ENCODE measurements around the gene SLC7A6OS. TPM values are rescaled to one million over a fixed set of nuclear protein-coding genes. Genes with fewer than 3 reads are reported as not detected.

Gene SLC7A6OS
- total and polyA plus RNA-seq, 10 of the 15 experiments (the other 5 are each of a cell fraction or from before 2014, with no cell fraction given) = 2.9 to 27.4 (median 16.9) TPM

DNA sequence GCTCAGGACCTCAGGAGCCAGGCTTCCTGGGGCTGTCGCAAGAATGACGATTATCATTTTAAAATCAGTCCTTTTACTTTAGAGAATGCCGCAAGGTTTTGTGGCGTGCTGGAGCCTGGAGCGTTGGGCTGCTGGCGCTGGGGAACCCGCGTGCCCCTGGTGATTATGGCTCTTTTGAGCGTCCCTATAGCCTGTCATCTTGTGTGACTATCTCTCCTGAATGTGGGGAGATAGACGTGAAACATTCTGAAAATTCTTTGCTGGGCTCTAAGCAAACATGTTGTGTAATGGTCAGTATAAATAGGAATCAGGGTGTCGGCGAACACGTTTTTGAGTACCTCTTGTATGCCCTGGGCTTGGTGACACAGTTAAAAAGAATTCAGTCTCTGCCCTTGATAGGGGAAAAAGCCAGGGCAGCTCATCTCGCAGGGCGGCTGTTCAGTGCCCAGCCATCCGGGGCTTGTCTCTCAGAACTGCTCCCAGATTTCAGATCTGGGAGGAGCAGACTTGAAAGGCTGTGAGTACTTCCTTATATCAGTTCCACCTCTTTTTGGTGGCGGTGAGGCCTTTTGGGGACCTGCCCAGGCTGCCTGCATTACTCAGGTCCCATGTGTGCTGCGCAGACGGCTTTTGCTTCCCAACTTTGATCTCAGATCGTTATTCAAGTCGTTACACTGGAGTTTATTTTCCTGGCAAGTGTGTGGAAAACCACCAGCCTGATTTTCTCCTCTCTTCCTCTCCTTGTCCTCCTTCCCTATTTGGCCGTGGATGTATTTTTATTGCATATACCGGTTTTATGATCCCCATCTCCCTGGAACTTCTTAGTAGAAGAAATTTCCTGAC is 45.4 kb downstream of the SLC7A6OS start (continued):
- no peak for TF ChIP-seq MEF2A (IDR thresholded peaks at IDR 0.05; ENCODE audit: insufficient read depth, low read depth, low read length)
- TF ChIP-seq, protein P1, sequence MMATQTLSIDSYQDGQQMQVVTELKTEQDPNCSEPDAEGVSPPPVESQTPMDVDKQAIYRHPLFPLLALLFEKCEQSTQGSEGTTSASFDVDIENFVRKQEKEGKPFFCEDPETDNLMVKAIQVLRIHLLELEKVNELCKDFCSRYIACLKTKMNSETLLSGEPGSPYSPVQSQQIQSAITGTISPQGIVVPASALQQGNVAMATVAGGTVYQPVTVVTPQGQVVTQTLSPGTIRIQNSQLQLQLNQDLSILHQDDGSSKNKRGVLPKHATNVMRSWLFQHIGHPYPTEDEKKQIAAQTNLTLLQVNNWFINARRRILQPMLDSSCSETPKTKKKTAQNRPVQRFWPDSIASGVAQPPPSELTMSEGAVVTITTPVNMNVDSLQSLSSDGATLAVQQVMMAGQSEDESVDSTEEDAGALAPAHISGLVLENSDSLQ (IDR thresholded peaks at IDR 0.05) = 0 out of 2 replicates have a peak, but pooled peaks have one; percentile 3
- TF ChIP-seq SRF (IDR thresholded peaks at IDR 0.05; ENCODE audit: low read depth in 2 of 2, low read length in 2 of 2) = no peak
- peak; percentile 67 for TF ChIP-seq POLR2AphosphoS5 (IDR thresholded peaks at IDR 0.05; ENCODE audit: low read length)

DNA sequence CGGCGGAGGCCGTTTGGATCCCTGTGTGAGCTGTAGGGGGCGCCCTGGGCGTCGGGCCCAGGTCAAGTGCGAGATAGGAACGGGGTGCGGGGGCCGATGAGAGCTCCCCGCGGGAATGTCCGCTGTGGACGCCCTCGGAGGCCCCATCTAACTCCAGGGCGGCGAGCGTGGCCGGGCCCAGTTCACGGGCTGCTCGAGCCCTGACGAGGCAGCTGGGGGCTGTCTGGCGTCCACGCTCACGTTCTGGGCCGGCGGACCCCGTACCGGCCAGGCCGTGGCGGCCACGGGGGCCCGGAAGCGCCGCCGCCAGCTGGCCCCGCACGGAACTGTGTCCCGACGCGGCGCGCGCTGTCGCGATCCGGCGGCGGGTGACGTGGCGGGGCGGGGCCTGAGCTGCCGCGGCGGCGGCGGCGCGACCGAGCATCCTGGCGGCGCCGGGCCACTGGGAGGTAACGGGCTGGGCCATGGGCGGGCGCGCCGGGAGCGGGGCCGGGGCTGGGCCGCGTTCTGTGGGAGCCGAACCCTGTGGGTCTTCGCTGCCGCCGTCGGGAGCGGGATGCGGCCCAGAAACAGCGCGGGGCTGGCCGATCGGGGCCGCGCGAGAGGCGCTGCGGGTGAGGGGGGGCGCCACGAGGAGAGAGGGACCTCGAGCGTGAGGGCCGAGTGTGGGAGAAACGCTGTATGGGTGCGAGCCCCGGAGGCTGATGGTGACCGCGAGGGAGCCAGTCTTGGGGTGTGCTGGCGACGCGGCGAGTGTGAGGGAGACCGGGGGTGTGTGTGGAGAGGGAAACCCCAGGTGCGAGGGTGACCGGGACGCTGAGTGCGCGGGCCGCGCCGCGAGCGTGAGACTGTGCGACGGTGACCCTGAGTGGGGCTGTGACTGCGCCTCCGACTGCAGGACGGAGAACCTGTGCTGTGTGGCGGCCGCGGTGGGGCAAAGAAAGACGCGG is 46.3 kb downstream of the SLC7A6OS start, which contains the start of gene SLC7A6:
Gene SLC7A6, plus strand, starts transcription at position 399 of the 950 bp plus-strand sequence. CDS start 10,201 bp downstream, outside the sequence.
- SMC1A ChIA-PET (ENCODE audit: uncharacterized antibody, unreplicated experiment) = interaction anchor here (0.8 to 18.5 kb wide), 17 partner anchors 14 to 206 kb away, joined by 3 to 253 read pairs (median 4); partner anchors contain the start of genes PRMT7 and SLC7A6OS
- intact Hi-C loops (cut with micrococcal nuclease; ENCODE audit: unreplicated experiment) = loop anchor here (1.0 to 5.0 kb wide), 3 partner anchors 25 to 248 kb away; partner anchors contain the start of genes PRMT7 and SLC7A6OS
- peaks cover 18% of the 10 kb centered on the region for H3K4me1 ChIP-seq (ENCODE audit: control insufficient read depth, insufficient read depth, low read length)
- H4K20me1 ChIP-seq (ENCODE audit: control insufficient read depth, insufficient read depth) = no peaks in the 10 kb centered on the region
- FAIRE-seq = no peak
- POLR2A ChIA-PET = interaction anchor here (0.5 to 4.7 kb wide), 16 partner anchors 8 to 405 kb away, joined by 3 to 58 read pairs (median 6); partner anchors contain the start of genes PRMT7 and SLC7A6OS
- H3K9ac ChIP-seq (ENCODE audit: control insufficient read depth, insufficient read depth, low read length) = peak within 1 kb of the TSS; percentile 87
- peak within 1 kb of the TSS; percentile 85 for H3K27ac ChIP-seq (ENCODE audit: control insufficient read depth, insufficient read depth)
- no peaks in the 10 kb centered on the region for H3K27me3 ChIP-seq (replicated peaks in 1 of 2; ENCODE audit: control insufficient read depth in 2 of 2, insufficient read depth in 2 of 2, low read length in 1 of 2)
- H3K4me2 ChIP-seq (ENCODE audit: control insufficient read depth, insufficient read depth) = peak within 1 kb of the TSS; percentile 82
- H3K36me3 ChIP-seq (ENCODE audit: control insufficient read depth in 2 of 2, insufficient read depth in 2 of 2, low read length in 1 of 2) = peaks cover 4 to 6% of the 10 kb centered on the region in 2 experiments; a peak in 3 of 4 replicates
- RAD21 ChIA-PET (ENCODE audit: unreplicated experiment) = interaction anchor here (0.7 to 10.2 kb wide), 19 partner anchors 8 to 153 kb away, joined by 3 to 399 read pairs (median 4); partner anchors contain the start of genes PRMT7 and SLC7A6OS
- ATAC-seq = peak; percentile 71
- WGBS (ENCODE audit: insufficient coverage, insufficient replicate concordance, low lambda C conversion rate, missing lambda C conversion rate) = under 1% methylated on average over 114 of the region's 123 CpGs
- H3K4me3 ChIP-seq = peak within 1 kb of the TSS; percentile 87
- TSS peak; percentile 62 for BruUV-seq (replicated peaks)
- CTCF ChIA-PET = interaction anchor here (0.6 to 9.0 kb wide), 26 partner anchors 8 to 531 kb away, joined by 3 to 747 read pairs (median 8); partner anchors contain the start of genes PLA2G15, PRMT7 and SLC7A6OS
- in situ Hi-C loops (cut with MboI) = no loop called here
- peaks cover 58% of the 10 kb centered on the region for H3K79me2 ChIP-seq (ENCODE audit: control insufficient read depth, insufficient read depth, low read length)
- no peaks in the 10 kb centered on the region for H3K9me3 ChIP-seq (replicated peaks; ENCODE audit: control insufficient read depth, insufficient read depth, low read length)
- DNase-seq (ENCODE audit: low read depth, low spot score) = no peak
- peak within 1 kb of the TSS; percentile 94 for H2AFZ ChIP-seq (ENCODE audit: control insufficient read depth, low read depth, low read length)
- TF ChIP-seq POLR2AphosphoS5 (IDR thresholded peaks at IDR 0.05; ENCODE audit: low read length) (no peak), IKZF2 (IDR thresholded peaks at IDR 0.05) (peak; percentile 43 to 51; a peak in 2 of 4 replicates), CREB1 (IDR thresholded peaks at IDR 0.05; ENCODE audit: low read depth) (peak; percentile 45; the same call in 1 of the 2 replicates), HDAC2 (IDR thresholded peaks at IDR 0.05) (no peak), NFIC (IDR thresholded peaks at IDR 0.05; ENCODE audit: low read depth, low read length) (no peak), LARP7 (IDR thresholded peaks at IDR 0.05) (peak; percentile 92), SMAD1 (IDR thresholded peaks at IDR 0.05; ENCODE audit: low read depth, partially characterized antibody) (no peak), NBN (IDR thresholded peaks at IDR 0.05) (peak; percentile 20), SREBF2 (IDR thresholded peaks at IDR 0.05; ENCODE audit: low read length) (no peak), RAD21 (IDR thresholded peaks at IDR 0.05; ENCODE audit: insufficient read depth, low read depth, low read length) (peak; percentile 43), CHD1 (IDR thresholded peaks at IDR 0.05; ENCODE audit: low read depth, low read length) (no peak), TCF7 (IDR thresholded peaks at IDR 0.05; ENCODE audit: borderline replicate concordance) (no peak), POLR2A (IDR thresholded peaks at IDR 0.05; ENCODE audit: low read depth, low read length) (peak; percentile 81), ZZZ3 (IDR thresholded peaks at IDR 0.05; ENCODE audit: control insufficient read depth, insufficient read length, low read depth) (no peak)
- TF ChIP-seq, protein P2, sequence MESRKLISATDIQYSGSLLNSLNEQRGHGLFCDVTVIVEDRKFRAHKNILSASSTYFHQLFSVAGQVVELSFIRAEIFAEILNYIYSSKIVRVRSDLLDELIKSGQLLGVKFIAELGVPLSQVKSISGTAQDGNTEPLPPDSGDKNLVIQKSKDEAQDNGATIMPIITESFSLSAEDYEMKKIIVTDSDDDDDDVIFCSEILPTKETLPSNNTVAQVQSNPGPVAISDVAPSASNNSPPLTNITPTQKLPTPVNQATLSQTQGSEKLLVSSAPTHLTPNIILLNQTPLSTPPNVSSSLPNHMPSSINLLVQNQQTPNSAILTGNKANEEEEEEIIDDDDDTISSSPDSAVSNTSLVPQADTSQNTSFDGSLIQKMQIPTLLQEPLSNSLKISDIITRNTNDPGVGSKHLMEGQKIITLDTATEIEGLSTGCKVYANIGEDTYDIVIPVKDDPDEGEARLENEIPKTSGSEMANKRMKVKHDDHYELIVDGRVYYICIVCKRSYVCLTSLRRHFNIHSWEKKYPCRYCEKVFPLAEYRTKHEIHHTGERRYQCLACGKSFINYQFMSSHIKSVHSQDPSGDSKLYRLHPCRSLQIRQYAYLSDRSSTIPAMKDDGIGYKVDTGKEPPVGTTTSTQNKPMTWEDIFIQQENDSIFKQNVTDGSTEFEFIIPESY (IDR thresholded peaks at IDR 0.05) = no peak
